HG03442 (cell line): ENCODE results near the gene ZNRF1.
"Not testable (repeated sequence)": the region's sequence is repeated elsewhere in the genome, so short reads cannot be mapped to it uniquely, and the experiment has no call there.

Source experiments
- ATAC-seq: cut with Tn5 transposase; IDR thresholded peaks from one replicate; pipeline ENCODE4 v1.9.1; 2021; ENCODE audit warnings: mild to moderate bottlenecking, moderate library complexity; ENCODE audit not compliant: unreplicated experiment

ZNRF1 gene

GRCh38 chr16:75074920-75075687 is 76.3 kb downstream of the ZNRF1 start:
- peak; percentile 96 for ATAC-seq

GRCh38 chr16:75075688-75076268 is 77.0 kb downstream of the ZNRF1 start:
- no peak for ATAC-seq

GRCh38 chr16:75078886-75079285 is 80.1 kb downstream of the ZNRF1 start:
- ATAC-seq: no peak

GRCh38 chr16:75079346-75079926 is 80.6 kb downstream of the ZNRF1 start:
- no peak for ATAC-seq

GRCh38 chr16:75080205-75081029 is 81.6 kb downstream of the ZNRF1 start:
- no peak for ATAC-seq

- no peak for ATAC-seq
Measured at GRCh38 chr16:75081179-75081859, 82.5 kb downstream of the ZNRF1 start.

- no peak for ATAC-seq
Measured at GRCh38 chr16:75083813-75084212, 85.0 kb downstream of the ZNRF1 start.

- no peak for ATAC-seq
Measured at GRCh38 chr16:75085556-75085955, 86.7 kb downstream of the ZNRF1 start.

GRCh38 chr16:75086281-75086680 is 87.5 kb downstream of the ZNRF1 start:
- no peak for ATAC-seq

- ATAC-seq: no peak
Measured at GRCh38 chr16:75086688-75087374, 88.0 kb downstream of the ZNRF1 start.

GRCh38 chr16:75087375-75087979 is 88.7 kb downstream of the ZNRF1 start:
- ATAC-seq: no peak

- no peak for ATAC-seq
Measured at GRCh38 chr16:75088216-75088615, 89.4 kb downstream of the ZNRF1 start.

- ATAC-seq: no peak
Measured at GRCh38 chr16:75088934-75089333, 90.1 kb downstream of the ZNRF1 start.

- no peak for ATAC-seq
Measured at GRCh38 chr16:75089486-75090202, 90.8 kb downstream of the ZNRF1 start.

- ATAC-seq: not testable (repeated sequence)
Measured at GRCh38 chr16:75090899-75091298, 92.1 kb downstream of the ZNRF1 start.

GRCh38 chr16:75091619-75092018 is 92.8 kb downstream of the ZNRF1 start:
- ATAC-seq: not testable (repeated sequence)

- ATAC-seq: no peak
Measured at GRCh38 chr16:75092777-75093176, 94.0 kb downstream of the ZNRF1 start.

- no peak for ATAC-seq
Measured at GRCh38 chr16:75093598-75094540, 95.0 kb downstream of the ZNRF1 start.
